GM12892 (cell line): ENCODE results near the gene PPM1L.

ENCODE experiments used
- POLR2A ChIP-seq: IDR thresholded peaks from 2 replicates; pipeline ENCODE4 v1.6.1; 2011; ENCODE audit warnings: low read depth, low read length, control low read depth
- TAF1 ChIP-seq: IDR thresholded peaks from 2 replicates; pipeline ENCODE4 v1.6.1; 2011; ENCODE audit warnings: low read depth, mild to moderate bottlenecking, control low read depth, low read length, borderline replicate concordance

DNA sequence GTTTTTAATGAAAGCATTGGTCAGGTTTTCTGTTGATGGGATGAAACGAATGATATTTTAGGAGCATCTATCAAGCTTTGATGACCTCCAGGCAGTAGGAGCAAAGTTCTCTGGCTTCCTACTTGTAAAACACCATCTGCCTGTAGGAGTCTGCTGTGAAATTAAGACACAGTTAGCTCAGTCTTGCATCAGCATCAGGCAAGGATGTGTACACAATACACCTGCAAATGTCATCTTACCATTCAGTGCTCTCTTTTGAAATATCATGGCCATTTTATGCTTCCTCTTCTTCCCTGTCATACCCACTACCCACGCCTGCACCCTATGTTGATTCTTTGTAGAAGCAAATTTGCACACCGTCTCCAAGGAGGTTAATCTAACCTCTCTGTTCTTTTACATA is 310.9 kb downstream of the PPM1L start:
- TF ChIP-seq TAF1, result no peak
- no peak for TF ChIP-seq POLR2A
